ENCODE results near the gene TBL1XR1.

The TBL1XR1 gene

GRCh38 chr3:177071496-177072156, 125.7 kb downstream of the TBL1XR1 start:
- TF ChIP-seq CEBPB (IDR thresholded peaks at IDR 0.05) (no peak), YY1 (IDR thresholded peaks at IDR 0.05; ENCODE audit: low read depth) (no peak), EP300 (IDR thresholded peaks at IDR 0.05; ENCODE audit: borderline replicate concordance) (no peak), TCF12 (IDR thresholded peaks at IDR 0.05; ENCODE audit: low read depth) (no peak), TEAD4 (IDR thresholded peaks at IDR 0.05) (no peak), MAX (IDR thresholded peaks at IDR 0.05) (no peak), USF1 (IDR thresholded peaks at IDR 0.05) (no peak), EGR1 (IDR thresholded peaks at IDR 0.05) (no peak), FOXM1 (IDR thresholded peaks at IDR 0.05; ENCODE audit: borderline replicate concordance, low read depth) (no peak), REST (IDR thresholded peaks at IDR 0.05; ENCODE audit: low read depth) (no peak), ZBTB7A (IDR thresholded peaks at IDR 0.05; ENCODE audit: low read depth) (no peak), CREB1 (IDR thresholded peaks at IDR 0.05; ENCODE audit: low read depth) (no peak)

- TF ChIP-seq MAX (IDR thresholded peaks at IDR 0.05) (no peak), TEAD4 (IDR thresholded peaks at IDR 0.05) (no peak), TCF12 (IDR thresholded peaks at IDR 0.05; ENCODE audit: low read depth) (no peak), ZBTB7A (IDR thresholded peaks at IDR 0.05; ENCODE audit: low read depth) (no peak), EP300 (IDR thresholded peaks at IDR 0.05; ENCODE audit: borderline replicate concordance) (no peak), NFIC (IDR thresholded peaks at IDR 0.05) (no peak), FOXM1 (IDR thresholded peaks at IDR 0.05; ENCODE audit: borderline replicate concordance, low read depth) (no peak), RAD21 (IDR thresholded peaks at IDR 0.05; ENCODE audit: low read depth) (no peak), EGR1 (IDR thresholded peaks at IDR 0.05) (no peak), CEBPB (IDR thresholded peaks at IDR 0.05) (no peak), TAF1 (IDR thresholded peaks at IDR 0.05; ENCODE audit: low read depth) (no peak), USF1 (IDR thresholded peaks at IDR 0.05) (no peak), YY1 (IDR thresholded peaks at IDR 0.05; ENCODE audit: low read depth) (no peak), REST (IDR thresholded peaks at IDR 0.05; ENCODE audit: low read depth) (no peak), CREB1 (IDR thresholded peaks at IDR 0.05; ENCODE audit: low read depth) (no peak)
These were observed 127.6 kb downstream of the TBL1XR1 start for GRCh38 chr3:177069514-177070329.

GRCh38 chr3:177068967-177069366, 128.3 kb downstream of the TBL1XR1 start:
- TF ChIP-seq TCF12 (IDR thresholded peaks at IDR 0.05; ENCODE audit: low read depth) (no peak), YY1 (IDR thresholded peaks at IDR 0.05; ENCODE audit: low read depth) (no peak), NFIC (IDR thresholded peaks at IDR 0.05) (no peak), USF1 (IDR thresholded peaks at IDR 0.05) (no peak), EP300 (IDR thresholded peaks at IDR 0.05; ENCODE audit: borderline replicate concordance) (no peak), EGR1 (IDR thresholded peaks at IDR 0.05) (no peak)

- TF ChIP-seq CEBPB (IDR thresholded peaks at IDR 0.05): no peak
- no peak for TF ChIP-seq EGR1 (IDR thresholded peaks at IDR 0.05)
These were observed 131.2 kb downstream of the TBL1XR1 start for GRCh38 chr3:177066068-177066467.

- TF ChIP-seq FOXM1 (IDR thresholded peaks at IDR 0.05; ENCODE audit: borderline replicate concordance, low read depth) (no peak), TCF12 (IDR thresholded peaks at IDR 0.05; ENCODE audit: low read depth) (no peak), EP300 (IDR thresholded peaks at IDR 0.05; ENCODE audit: borderline replicate concordance) (no peak), REST (IDR thresholded peaks at IDR 0.05; ENCODE audit: low read depth) (no peak), MAX (IDR thresholded peaks at IDR 0.05) (no peak), NFIC (IDR thresholded peaks at IDR 0.05) (no peak), EGR1 (IDR thresholded peaks at IDR 0.05) (no peak), YY1 (IDR thresholded peaks at IDR 0.05; ENCODE audit: low read depth) (no peak), USF1 (IDR thresholded peaks at IDR 0.05) (no peak), CEBPB (IDR thresholded peaks at IDR 0.05) (no peak), CREB1 (IDR thresholded peaks at IDR 0.05; ENCODE audit: low read depth) (no peak), TEAD4 (IDR thresholded peaks at IDR 0.05) (no peak), ZBTB7A (IDR thresholded peaks at IDR 0.05; ENCODE audit: low read depth) (no peak), TAF1 (IDR thresholded peaks at IDR 0.05; ENCODE audit: low read depth) (no peak), RAD21 (IDR thresholded peaks at IDR 0.05; ENCODE audit: low read depth) (no peak)
These were observed 131.8 kb downstream of the TBL1XR1 start for GRCh38 chr3:177065285-177066033.

All from Ishikawa (cell line).